GM13976 (cell line): ENCODE data around the gene PPP2R5E.
A peak's percentile ranks its signal among the peaks of the same experiment; 100 is the strongest.

Experiments
- DNase-seq: peaks from one replicate; pipeline ENCODE4 v3.0.0; 2012; ENCODE audit warnings: low spot score
- in situ Hi-C: fragments of 300-500 bp; cut with MboI; formaldehyde crosslinking; loops from one replicate; pipeline ENCODE4 v1.12.0; 2022; ENCODE audit warnings: low sequenced_read_pairs, mixed read lengths, inconsistent platforms; ENCODE audit not compliant: unreplicated experiment
- TF ChIP-seq, protein P1 (sequence below): IDR thresholded peaks from 2 replicates; pipeline ENCODE4 v1.5.1; 2012; ENCODE audit warnings: borderline replicate concordance, mild to moderate bottlenecking; ENCODE audit not compliant: insufficient read depth; ENCODE audit errors: extremely low read depth, missing control alignments, control extremely low read depth

Gene PPP2R5E

DNA sequence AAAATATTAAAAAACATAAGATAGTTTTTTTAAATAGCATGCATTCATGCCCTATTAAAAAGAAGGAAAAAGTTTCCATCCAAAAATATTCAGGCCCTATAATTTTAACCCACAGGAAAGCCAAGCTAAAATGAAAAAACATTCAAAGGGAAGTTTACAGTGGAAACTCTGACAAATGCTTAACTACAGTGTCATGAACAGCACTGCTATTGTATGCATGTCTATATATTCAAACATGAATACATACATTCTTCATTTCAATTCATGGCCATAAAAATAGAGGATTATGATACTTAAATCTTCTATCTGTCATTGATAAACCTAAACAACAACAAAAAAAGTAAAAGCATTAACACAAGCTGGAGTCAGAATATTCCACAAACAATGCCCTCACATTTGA, 67.4 kb downstream of the PPP2R5E start:
- DNase-seq: no peak
- in situ Hi-C loops: no loop called here
- TF ChIP-seq, protein P1, sequence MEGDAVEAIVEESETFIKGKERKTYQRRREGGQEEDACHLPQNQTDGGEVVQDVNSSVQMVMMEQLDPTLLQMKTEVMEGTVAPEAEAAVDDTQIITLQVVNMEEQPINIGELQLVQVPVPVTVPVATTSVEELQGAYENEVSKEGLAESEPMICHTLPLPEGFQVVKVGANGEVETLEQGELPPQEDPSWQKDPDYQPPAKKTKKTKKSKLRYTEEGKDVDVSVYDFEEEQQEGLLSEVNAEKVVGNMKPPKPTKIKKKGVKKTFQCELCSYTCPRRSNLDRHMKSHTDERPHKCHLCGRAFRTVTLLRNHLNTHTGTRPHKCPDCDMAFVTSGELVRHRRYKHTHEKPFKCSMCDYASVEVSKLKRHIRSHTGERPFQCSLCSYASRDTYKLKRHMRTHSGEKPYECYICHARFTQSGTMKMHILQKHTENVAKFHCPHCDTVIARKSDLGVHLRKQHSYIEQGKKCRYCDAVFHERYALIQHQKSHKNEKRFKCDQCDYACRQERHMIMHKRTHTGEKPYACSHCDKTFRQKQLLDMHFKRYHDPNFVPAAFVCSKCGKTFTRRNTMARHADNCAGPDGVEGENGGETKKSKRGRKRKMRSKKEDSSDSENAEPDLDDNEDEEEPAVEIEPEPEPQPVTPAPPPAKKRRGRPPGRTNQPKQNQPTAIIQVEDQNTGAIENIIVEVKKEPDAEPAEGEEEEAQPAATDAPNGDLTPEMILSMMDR: no peak

DNA sequence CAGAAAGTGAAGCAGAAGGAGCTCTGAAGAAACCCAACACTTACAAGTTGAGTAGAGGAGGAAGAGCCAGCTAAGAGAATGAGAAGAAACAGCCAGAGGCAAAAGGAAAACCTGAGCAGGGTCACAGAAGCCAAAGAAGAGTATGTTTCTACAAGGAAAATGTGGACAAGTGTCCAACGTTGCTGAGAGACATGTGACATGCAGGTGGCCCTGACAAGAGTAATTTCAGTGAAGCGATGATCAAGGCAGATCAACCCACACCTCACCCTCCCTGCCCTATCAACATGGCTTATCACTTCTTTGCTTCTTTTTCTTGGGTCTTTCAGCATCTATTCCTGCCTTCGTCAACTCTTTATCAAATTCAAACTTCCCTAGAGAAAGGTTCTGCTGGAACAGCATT, 68.3 kb downstream of the PPP2R5E start:
- in situ Hi-C loops: no loop called here
- TF ChIP-seq, protein P1: no peak
- DNase-seq: no peak

DNA sequence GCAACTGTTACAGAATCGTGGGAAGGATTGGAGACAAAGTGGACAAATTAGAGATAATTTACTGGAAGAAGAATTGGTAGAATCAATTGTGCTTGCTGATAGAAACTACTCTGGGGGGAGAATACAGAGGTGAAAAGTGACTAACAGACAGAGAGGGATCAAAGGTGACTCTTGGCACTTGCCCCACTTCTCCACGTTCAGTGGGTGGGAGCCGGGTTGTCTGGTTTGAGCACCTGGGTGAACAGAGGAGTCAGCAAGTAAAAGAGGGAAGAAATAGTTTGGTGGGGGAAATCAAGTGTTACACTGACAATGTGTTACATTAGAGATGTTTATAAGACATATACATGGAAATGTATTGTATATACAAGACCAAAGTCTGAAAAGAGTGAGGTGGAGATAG, 69.1 kb downstream of the PPP2R5E start:
- TF ChIP-seq, protein P1: no peak
- in situ Hi-C loops: no loop called here
- no peak for DNase-seq

DNA sequence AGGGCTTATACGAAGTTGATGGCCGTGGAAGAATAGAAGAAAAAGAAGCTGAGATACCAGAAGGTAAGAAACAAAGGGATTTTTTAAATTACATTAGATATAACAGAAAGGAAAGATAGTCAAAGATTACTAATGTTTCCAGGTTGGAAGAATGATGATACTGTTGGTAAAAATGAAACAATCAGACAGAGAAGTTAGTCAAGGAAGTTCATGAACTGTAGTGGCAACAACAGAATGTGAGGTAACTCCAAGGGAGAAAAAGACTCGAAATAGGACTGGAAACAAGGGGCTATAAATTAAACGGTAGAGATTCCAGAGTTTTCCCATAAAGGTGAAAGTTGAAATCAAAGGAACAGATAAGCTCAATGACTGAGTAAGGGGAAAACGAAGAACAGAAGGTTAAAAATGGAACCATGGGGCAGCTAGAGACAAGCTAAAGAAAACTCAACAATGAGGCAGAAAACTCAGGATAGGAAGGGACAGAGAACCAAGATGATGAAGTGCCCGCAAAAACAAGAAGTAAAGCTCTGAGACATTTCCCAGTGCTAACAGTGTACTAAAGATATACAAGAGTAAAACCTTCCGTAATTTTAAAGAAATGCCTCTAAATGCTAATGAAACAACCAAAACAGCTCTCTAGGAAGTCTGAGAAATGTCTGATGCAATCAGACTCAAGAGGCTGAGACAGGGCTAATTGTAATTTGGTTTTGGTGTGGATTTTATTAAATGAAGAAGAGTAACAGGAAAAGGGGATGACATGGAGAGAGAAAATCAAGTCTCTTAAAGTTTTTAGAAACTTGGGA, 70.0 kb downstream of the PPP2R5E start:
- no peak for DNase-seq
- in situ Hi-C loops: no loop called here
- TF ChIP-seq, protein P1: no peak

DNA sequence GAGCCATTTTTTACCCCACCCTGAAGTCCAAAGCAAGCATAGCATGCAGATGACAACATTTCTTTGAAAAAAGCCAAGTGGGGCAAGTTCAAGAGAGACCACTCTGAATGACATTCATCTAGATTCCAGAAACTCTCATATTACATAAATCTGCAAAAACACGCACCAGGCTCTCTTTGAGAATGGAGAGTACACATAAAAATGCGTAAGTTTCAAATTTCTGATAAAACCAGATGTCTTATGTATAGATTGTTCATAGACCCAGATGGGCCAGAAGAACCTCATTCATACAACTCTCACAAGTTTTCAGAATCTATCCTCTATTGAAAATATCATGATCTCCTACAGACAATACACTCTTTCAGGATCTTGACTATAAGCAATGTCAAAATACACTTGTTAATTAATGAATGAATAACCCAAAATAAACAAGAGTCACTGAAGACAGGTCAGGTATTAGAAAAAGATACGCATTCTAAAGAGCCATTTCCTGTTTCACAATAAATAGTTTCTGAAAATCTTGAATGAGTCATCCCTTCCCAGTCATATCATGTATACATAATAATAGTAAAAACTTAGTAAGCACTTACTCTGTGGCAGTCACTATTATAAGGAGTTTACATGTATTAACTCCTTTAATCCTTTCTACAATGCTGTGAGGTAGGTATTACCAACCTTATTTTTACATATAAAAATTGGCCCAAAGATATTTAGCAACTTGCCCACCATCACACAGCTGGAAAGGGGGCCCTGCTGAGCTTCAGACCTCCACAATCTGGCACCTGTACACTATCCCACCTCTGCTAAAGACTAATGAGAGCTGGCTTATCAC, 72.0 kb downstream of the PPP2R5E start:
- TF ChIP-seq, protein P1: no peak
- in situ Hi-C loops: no loop called here
- DNase-seq: peak; percentile 63

DNA sequence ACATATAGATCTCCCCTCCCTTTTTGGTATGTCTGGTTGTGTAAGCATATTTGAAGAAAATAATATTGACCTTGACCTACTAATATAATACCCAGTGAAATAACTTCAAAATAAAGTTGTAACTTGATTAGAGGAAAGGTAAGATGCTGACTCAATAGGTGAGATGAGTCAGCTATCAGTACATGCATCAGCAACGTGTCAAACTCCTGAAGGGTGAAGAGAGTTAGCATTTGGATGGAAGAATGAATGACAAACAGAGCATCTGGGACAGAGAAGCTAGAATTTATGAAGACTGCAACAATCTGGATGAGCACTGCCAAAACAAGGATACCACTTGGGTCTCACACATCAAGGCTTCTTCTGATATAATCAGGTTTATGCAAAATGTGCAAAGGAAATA, 74.9 kb downstream of the PPP2R5E start:
- TF ChIP-seq, protein P1: no peak
- DNase-seq: peak; percentile 45
- in situ Hi-C loops: no loop called here
